NCI-H748 (cell line): ENCODE results near the gene SQOR.
"Not testable (repeated sequence)": the region's sequence is repeated elsewhere in the genome, so short reads cannot be mapped to it uniquely, and the experiment has no call there.

Experiments
- DNase-seq: peaks from one replicate; lab custom pipeline; 2025; ENCODE audit not compliant: unreplicated experiment; lab: John Stamatoyannopoulos, UW

SQOR gene

DNA sequence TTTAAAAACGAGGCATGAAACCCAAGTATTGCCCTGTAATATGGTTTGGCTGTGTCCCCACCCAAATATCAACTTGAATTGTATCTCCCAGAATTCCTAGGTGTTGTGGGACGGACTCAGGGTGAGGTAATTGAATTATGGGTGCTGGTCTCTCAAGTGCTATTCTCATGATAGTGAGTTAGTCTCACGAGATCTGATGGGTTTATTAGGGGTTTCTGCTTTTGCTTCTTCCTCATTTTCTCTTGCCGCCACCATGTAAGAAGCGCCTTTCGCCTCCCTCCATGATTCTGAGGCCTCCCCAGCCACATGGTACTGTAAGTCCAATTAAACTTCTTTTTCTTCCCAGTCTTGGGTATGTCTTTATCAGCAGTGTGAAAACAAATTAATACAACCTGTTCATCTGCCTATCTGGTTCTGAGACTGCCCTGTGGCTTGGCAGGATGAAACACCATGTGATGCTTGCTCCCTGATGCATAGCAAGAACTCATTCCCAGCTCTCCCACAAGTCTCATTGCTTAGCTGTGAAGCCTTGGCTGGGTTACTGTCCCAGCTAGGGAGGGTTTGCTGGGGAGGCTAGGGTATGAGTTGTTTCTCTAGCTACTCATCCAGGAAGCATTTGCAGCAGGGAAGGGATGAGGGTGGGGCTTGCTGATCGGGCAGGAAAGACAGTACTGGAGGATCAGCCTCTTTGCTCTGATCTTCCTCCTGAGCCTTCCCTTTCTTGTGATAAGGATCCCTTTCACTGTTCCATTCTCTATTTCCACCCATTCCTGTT lies 3.7 kb upstream of the SQOR start:
- no peak for DNase-seq

DNA sequence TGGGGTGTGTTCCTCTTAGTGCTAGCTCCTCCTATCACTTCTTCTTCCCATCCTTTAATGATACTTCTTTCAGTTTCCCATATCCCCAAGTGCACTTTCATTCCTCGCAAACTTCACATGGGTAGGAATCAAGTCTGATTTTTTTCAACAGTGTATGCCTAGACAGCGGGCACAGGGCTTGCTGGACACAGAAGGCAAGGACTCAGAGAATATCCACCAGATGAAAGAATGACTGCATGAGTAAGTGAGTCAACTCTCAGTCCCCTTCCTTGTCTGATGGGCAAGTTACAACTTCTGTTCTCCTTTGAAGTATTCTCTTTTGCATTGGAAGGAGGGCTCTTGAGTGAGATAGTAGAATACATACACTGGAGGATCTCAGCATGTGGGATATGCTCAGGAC lies 3.1 kb upstream of the SQOR start:
- DNase-seq: no peak

DNA sequence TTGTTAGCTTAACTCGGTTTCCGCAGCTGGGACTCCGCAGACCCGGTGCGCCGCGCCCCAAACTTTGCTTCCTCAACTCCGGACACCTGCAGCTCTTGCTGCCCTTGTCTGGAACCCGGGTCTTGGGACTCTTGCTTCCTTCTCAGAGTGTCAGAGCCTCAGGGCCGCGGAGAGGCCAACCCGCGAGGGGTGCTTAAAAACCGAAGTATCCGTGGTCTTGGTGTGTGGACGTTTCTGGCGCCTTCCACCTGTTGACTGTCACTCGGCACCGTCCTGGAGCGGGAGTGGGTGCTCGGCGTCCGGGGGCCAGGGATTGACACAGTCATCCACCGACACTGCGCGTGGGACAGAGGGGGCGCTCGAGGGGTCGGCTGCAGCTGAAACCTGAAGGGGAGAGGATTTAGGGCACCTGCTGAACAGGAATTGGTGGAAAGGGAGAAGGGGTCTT lies 386 bp downstream of the SQOR start:
- peak; percentile 42 for DNase-seq

DNA sequence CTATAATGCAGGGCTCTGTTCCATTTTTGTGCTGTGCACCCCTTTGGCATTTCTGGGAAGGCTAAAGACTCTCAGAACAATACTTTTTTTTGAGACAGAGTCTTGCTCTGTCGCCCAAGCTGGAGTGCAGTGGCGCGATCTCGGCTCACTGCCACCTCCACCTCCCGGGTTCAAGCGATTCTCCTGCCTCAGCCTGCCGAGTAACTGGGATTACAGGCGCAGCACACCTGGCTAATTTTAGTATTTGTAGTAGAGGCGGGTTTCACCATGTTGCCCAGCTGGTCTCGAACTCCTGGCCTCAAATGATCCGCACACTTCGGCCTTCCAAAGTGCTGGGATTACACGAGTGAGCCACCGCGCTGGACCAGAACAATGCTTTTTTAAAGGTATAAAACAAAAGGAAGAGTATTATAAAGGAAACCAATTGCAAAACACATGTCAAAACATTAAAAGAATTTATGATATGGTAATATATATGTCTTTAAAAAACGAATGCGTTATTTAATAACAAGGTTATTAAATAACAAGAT lies 999 bp downstream of the SQOR start:
- DNase-seq: no peak

DNA sequence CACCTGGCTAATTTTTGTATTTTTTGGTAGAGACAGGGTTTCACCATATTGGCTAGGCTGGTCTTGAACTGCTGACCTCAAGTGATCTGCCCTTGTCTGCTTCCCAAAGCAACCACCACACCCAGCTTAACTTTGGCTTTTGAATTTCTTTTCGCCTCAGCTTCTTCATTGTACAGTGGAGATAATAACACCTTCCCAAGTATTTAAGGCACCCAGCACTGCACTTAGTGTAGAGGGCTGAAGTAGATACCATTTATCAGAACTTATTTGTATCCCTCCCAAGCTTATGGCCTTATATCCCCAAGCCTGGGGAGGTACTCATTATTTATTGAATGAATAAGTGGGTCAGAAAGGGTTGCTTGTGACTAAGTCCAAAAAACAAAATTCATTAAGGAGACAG lies 2.3 kb downstream of the SQOR start:
- DNase-seq: no peak

DNA sequence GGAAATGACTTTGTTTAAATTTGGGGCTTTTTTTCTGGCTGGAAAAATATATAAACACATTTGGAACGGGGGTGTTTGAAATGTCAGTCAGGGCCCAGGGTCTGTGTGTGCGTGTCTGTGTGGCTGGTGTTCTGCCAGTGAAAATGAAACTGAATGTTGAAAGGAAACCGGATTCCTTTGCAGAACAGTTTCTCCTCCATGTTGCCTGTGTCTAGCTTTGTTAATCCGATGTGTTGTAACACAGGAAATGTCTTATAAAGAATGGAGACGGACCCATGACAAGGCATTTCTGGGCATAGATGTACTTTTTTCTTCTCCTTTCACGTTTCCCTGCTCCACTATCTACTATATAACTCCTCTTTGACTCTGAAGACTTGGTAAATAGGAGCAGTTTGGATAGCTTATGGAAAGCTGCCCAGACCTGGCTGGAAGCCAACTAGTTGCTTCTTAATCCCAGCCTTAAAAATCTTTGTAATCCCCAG lies 2.8 kb downstream of the SQOR start:
- no peak for DNase-seq

DNA sequence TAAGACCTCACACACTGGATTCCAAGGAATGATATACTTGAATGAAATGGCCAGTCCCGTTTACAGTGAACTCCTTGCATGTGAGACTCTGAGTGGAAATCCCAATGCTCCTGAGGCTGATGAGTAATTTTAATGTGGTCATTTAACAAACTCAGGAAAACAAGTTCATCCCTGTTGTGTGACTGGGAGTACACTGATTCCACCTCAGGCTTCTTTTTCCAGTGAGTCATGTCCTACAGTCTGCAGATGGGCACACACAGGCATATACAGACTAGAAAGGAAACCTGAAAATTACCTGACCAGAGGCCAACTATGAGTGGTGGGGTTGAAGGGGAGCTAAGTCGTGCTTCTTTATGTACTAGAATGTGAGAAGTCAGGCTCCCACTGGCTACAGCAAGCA lies 5.8 kb downstream of the SQOR start:
- DNase-seq: no peak

DNA sequence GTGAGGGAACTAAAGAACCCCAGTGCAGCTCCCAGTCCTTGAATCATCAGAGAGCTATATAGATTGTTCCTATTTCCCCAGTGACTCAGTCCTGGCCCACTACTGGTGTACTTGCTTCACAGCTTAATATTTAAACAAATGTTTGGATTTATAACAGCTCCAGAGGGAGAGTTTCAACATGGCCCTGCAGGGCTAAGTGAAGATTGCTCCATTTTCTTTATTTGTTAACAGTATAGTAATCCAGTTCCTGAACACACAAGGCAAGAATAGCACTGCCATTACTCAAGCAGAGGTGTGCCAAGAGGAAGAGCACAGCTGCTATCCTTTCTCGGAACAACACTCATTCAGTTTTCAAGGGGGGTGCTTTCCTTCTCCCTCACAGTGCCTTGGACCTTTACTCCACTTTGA lies 6.5 kb downstream of the SQOR start:
- no peak for DNase-seq

DNA sequence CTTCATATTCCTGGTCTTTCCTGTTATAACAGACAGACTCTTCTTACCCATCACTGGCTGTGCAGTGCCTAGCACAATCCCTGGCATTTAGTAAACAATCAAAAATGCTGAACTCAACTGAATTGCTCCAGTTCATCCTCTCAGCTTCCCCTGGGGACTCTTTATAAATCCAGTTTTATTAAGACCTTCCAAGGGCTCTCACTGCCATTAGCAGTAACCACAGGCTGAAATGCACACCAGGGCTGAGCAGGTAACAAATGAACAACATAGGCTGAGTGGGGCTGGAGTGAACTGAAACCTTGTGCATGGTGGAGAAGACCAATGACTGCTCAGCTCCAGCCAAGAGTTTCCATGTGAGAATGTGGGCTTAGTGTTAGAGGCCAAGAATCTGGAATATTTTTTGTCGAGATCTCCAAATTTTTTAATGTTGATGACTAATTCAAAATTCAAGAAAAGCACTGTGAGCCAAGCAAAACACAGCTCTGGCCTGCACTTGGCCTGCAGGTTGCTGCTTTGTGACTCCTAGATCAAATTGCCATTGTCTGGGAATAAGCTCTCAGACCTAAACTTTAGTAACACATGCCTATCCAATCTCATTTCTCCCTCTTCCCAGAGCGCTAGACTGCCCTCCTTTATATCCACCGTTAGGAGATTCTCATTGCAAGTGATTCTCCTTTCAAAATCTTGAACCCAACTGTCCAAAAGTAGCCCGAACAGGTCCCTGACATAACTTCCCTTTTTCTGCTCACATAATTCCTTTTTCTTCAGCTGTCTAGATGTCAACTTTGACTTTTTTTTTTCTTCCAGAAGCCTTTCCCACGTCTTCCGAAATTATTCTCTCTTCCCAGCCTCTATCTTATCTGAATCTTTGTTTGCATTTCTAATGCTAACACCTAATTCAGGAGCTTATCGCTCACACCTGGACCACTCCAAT lies 7.4 kb downstream of the SQOR start:
- DNase-seq: no peak

DNA sequence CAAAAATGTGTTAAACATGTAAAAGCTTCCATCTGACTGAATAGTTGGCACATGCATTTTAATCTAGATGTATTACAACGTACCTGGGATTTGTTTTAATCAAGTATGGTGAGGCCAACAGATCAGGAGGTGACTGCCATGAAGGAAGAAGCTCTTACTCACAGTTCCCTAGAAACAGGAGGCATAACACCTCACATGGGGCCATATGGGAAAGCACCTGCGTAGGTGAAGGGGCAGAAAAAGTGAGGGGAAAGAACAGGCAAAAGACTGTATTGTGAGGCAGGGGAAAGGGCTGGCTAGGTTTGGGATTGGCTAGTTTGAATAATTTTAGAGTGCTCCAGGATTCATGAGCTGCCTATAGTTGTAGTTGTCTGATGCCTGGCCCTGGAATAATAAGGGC lies 9.6 kb downstream of the SQOR start:
- DNase-seq: no peak

DNA sequence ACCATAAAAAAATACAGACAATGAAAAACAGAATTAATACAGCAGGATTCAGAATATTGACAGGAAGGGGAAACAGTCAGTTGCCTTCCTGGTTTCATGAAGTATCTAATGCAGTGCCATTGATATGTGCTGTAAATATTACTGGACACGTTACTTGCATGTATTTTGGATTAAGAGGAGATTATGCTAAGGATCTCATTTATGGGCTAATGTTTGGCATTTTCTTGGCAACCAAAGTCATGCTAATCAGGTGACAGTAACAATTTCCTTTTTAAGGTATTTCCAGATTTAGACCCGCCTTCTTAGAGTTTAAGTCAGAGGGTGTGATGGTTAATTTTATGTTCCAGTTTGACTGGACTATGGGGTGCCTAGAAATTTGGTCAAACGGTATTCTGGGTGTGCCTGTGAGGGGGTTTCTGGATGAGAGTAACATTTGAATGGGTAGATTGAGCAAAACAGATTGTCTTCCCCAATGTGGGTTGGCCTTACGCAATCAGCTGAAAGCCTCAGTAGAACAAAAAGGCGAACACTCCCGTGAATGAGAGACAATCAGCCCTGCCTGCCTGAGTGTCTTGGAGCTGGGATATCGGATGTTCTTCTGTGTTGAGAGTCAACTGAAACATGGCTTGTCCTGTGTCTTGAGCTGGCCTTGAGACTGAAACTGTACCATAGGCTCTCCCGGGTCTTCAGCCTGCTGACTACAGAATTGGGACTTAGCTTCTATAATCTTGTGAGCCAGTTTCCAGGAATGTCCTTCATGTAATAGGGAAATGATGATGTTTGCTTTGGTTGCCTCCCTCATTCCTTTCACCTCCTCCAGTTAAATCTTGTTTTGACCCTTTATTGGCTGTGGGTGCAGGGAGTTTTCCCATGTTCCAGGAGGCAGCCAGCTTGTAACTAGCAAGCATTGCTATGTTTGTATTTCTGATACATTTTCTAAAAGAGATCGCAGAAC lies 10.5 kb downstream of the SQOR start:
- no peak for DNase-seq

DNA sequence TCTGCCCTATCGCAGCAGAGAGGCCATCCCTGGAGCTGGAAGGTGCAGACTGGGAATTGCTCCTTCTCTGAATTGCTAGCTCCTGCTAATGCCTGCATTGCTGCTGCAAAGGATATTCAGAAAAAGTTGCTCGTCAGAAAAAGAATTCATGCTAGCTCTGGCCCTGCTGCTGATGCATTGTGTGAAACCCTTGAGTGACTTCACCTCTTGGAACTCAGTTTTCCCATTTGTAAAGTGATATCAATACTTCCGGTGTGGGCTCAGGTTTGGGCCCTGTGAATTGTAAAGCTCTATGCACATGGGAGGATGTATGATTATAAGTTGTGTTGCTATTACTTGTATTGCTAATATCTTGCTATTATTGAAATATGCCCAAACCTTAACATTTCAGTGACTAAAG lies 11.4 kb downstream of the SQOR start:
- no peak for DNase-seq

DNA sequence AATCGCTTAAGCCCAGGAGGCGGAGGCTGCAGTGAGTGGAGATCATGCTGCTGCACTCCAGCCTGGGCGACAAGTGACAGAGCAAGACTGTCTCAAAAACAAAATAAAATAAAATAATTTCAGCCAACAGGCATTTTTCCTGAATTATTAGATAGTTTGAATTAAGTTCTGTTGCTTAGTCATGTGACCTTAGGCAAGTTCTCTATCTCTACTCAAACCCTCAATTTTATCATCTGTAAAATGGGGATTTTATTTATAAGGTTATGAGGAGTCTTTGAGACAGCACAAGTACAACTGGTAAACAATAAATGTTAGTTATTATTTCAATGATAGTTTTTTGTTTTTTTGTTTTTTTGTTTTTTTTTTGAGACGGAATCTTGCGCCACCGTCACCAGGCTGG lies 13.0 kb downstream of the SQOR start:
- no peak for DNase-seq

DNA sequence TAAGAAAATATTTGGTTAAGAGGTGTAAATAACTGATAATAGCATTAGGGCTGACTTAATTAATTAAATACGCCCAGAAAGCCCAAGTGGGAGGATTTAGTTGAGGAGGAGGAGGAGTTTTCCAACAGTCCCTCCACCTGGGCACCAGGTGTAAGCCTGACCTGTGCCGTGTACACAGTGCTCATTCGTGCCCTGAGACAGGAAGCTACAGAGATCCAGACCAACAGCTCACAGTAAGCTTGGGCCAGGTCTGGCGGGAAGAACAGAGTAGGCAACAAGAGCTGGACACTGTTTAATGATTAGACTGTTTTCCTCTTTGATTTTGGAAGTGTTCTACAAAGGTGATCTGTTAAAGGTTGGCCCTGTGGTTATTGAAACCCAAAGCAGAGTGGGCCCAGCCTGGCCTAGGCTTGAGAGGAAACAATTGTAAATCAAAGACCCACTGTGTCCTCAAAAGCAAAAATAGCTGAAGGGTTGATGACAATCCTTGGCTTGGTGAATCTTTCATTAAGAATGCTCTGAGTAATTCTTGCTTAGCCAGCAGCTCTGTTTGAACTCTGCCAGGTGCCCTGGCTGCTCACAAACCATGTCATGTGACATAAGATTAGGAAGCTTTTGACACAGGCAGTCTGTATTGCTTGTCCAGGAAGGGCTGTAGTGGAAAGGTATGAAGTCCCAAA lies 13.8 kb downstream of the SQOR start:
- DNase-seq: no peak

DNA sequence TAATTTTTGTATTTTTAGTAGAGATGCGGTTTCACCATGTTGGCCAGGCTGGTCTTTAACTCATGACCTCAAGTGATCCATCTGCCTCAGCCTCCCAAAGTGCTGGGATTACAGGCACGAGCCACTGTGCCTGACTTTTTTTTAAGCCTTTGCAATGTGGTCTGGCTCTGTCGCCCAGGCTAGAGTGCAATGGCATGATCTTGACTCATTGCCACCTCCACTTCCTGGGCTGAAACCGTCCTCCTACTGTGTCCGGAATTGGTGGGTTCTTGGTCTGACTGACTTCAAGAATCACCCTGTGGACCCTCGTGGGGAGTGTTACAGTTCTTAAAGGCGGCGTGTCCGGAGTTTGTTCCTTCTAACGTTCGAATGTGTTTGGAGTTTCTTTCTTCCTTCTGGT lies 15.2 kb downstream of the SQOR start:
- not testable (repeated sequence) for DNase-seq

DNA sequence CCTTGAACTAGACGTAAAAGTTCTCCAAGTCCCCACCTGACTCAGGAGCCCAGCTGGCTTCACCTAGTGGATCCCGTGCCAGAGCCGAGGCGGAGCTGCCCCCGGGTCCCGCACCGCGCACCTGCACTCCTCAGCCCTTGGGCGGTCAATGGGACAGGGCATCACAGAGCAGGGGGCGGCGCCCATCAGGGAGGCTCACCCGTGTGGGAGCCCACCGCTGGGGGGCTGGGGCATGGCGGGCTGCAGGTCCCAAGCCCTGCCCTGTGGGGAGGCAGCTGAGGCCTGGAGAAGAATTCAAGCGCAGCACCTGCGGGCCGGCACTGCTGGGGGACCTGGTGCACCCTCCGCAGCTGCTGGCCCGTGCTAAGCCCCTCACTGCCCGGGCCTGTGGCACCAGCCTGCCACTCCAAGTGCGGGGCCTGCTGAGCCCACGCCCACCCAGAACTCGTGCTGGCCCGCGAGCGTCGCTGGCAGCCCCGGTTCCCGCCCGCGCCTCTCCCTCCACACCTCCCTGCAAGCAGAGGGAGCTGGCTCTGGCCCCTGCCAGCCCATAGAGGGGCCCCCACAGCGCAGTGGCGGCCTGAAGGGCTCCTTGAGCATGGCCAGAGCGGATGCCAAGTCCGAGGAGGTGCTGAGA lies 16.2 kb downstream of the SQOR start:
- no peak for DNase-seq

DNA sequence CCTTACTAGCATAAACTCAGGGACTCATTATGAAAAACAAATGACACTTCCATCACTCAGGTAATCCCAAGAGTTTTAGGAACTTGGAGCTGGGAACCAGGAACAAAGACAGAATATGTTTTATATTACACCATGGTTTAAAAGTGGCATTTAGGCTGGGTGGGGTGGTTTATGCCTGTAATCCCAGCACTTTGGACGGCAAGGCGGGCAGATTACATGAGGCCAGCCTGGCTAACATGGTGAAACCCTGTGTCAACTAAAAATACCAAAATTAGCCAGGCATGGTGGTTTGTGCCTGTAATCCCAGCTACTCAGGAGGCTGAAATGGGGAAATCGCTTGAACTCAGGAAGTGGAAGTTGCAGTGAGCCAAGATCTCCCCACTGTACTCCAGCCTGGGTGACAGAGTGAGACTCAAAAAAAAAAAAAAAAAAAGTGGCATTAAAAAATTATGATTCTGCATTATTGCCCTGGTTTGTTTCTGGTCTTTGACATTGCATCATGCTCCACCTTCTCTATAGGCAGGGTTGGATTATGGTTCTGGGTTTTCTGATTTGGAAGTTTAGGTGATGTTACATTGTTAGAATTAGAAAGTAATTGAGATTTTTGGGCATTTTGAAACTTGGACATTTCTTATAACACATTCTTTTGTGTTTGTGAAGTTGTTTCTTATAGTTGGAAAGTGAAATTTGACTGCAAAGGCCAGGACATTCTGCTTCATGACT lies 19.0 kb downstream of the SQOR start:
- no peak for DNase-seq

DNA sequence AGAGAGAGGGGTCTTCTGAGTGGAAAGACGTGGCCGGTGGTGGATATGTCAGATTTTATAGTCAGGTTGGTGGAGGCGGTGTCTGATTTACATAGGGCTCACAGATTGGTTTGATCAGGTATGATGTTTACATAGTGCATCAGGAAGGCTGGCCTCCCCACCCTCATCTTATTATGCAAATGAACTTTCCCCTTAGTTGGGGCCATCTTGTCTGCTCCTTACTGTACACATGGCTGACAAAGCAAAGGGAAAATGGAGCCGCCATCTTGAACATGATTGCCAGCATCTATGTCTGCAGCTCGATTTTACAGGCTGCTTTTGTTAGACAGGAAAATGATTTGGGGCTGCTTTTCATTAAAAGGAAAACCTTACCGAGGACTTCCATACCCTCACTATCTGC lies 19.9 kb downstream of the SQOR start:
- no peak for DNase-seq

DNA sequence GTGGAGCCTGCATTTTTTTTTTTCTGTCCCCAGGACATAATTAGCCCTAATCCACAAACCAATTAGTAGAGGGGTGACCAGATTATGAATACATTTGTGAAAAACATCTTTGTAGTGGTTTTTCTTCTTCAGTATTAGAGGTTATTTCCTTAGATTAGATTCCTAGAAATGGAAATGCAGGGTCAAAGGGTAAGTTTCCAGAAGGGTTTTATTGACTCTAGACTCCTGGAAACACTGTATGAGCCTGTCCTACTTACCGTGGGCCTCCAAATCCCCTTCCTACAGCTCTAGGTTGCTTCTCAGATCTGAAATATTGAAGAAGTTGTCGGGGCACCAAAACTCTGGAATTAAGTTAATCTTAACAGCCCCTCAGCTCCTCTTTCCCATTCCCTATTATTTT lies 22.4 kb downstream of the SQOR start:
- DNase-seq: no peak
